Anterior cingulate cortex (tissue), 58 donors: ENCODE data around the gene KRTAP9-6.

ENCODE experiments used
- DNase-seq, 58 donors: peaks; one replicate each; lab custom pipeline; 2025; lab: John Stamatoyannopoulos, UW

KRTAP9-6 gene

DNA sequence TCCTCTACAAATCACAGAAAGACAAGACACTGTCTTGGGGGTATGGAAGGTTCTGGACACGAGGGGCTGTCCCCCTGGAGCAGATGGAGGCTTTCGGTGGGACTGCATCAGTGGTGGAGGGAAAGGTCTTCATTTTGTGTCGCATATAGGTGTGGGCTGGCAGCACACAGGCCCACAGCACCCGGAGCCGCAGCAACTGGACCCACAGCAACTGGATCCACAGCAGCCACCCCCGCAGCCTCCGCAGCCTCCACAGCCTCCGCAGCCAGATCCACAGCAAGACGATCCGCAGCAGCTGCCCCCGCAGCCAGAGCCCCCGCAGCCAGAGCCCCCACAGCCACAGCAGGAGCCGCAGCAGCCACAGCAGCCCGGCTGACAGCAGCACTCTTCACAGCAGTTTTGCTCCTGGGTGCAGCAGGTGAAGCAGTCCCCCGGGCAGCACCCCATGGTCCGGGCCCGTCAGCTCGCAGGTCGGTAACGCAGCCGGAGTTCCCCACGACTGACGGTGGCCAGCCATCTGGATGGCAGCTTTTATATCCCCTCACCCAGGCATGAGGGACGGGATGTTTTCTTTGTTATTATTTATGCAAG is 50.1 kb downstream of the KRTAP9-6 start, which contains the start of gene KRTAP17-1:
Gene KRTAP17-1, minus strand, starts transcription at position 507 of the 591 bp plus-strand sequence. Its CDS starts 60 bp downstream, at position 447.
- DNase-seq, result no peak
